Upper lobe of left lung (tissue), 4 donors: ENCODE data around the gene STN1.

Source experiments
- CTCF ChIP-seq, 6 experiments: fragments of 450-650 bp in 4 of 6; fragments of 200-600 bp in 2 of 6; sonication (generic) in 2 of 6; IDR thresholded peaks; one replicate each; pipeline ENCODE4 v1.5.1; 2016 to 2019; ENCODE audit warnings: antibody characterized with exemption in 6 of 6
- POLR2A ChIP-seq, 4 donors: fragments of 450-650 bp; IDR thresholded peaks; one replicate each; pipeline ENCODE4 v1.5.1; 2016 to 2017; ENCODE audit warnings: antibody characterized with exemption in 4 of 4, mild to moderate bottlenecking in 2 of 4

DNA sequence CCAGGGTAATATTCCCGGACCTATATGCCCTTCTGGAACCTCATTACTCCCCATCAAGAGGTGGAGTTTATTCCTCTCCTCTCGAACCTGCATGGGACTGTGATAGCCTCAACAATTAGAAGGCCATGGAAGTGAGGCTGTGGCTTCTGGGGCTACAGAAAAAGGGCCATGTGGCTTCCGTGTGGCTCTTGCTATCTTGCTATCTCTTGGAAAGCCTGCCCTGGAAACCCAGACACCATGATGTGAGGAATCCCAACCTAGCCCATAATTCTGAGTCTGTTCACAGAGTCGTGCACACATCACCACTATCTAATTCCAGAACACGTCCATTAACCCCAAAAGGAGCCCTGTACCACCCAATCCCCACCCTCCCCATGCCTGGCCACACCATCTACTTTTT lies 41.8 kb downstream of the STN1 start:
- TF ChIP-seq CTCF (IDR thresholded peaks at IDR 0.05) = no peak
- no peak for TF ChIP-seq POLR2A (IDR thresholded peaks at IDR 0.05)
